ENCODE results near the gene CLPTM1. TPM values are rescaled to one million over a fixed set of nuclear protein-coding genes. Genes with fewer than 3 reads are reported as not detected.

Gene CLPTM1
- total and polyA plus RNA-seq, 2 donors (not counting 3 experiments of a cell fraction or from before 2014, with no cell fraction given), result 108 to 176 TPM

DNA sequence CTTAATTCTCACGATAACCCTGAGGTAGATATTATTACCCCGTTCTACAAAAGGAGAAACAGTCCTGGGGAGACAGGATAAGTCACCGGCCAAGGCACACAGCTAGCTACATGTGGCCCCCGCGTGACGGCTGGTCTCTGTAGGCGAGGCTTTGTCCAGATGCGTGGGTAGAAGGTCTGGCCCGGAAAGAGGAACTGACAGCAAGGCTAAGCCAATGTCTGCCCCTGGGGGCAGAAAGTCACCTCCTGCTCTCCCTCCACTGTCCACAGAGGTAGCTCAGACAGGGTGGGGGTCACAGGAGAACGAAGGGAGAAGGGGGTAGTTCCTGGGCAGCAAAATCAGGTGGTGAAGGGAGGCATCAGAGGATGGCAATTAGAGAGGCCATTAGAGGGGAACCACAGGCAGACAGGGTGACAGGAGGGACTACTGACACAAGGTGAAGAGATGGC lies 11.4 kb upstream of the CLPTM1 start:
- TF ChIP-seq POLR2A (IDR thresholded peaks at IDR 0.05; ENCODE audit: low read depth, low read length) (no peak), POLR2AphosphoS5 (IDR thresholded peaks at IDR 0.05; ENCODE audit: insufficient read depth, low read depth, low read length) (no peak), JUN (IDR thresholded peaks at IDR 0.05; ENCODE audit: borderline replicate concordance, insufficient read depth, insufficient read length, low read depth) (no peak), EZH2 (IDR thresholded peaks at IDR 0.05; ENCODE audit: borderline replicate concordance, low read depth, low read length, severe bottlenecking) (no peak), MYC (IDR thresholded peaks at IDR 0.05; ENCODE audit: low read depth, low read length) (no peak), GATA2 (IDR thresholded peaks at IDR 0.05; ENCODE audit: insufficient read depth, insufficient read length, low read depth, low read length) (no peak)
- TF ChIP-seq, protein P1, sequence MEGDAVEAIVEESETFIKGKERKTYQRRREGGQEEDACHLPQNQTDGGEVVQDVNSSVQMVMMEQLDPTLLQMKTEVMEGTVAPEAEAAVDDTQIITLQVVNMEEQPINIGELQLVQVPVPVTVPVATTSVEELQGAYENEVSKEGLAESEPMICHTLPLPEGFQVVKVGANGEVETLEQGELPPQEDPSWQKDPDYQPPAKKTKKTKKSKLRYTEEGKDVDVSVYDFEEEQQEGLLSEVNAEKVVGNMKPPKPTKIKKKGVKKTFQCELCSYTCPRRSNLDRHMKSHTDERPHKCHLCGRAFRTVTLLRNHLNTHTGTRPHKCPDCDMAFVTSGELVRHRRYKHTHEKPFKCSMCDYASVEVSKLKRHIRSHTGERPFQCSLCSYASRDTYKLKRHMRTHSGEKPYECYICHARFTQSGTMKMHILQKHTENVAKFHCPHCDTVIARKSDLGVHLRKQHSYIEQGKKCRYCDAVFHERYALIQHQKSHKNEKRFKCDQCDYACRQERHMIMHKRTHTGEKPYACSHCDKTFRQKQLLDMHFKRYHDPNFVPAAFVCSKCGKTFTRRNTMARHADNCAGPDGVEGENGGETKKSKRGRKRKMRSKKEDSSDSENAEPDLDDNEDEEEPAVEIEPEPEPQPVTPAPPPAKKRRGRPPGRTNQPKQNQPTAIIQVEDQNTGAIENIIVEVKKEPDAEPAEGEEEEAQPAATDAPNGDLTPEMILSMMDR (IDR thresholded peaks at IDR 0.05; ENCODE audit: extremely low read depth in 1 of 2, insufficient read depth in 1 of 2, low read depth in 1 of 2, low read length in 2 of 2), result no peak
- H3K27ac ChIP-seq (ENCODE audit: insufficient read depth, low read depth, low read length), result no peak overlapping the region
- H3K9ac ChIP-seq (replicated peaks; ENCODE audit: extremely low read depth, insufficient read depth, low read length), result no peak overlapping the region
- H4K20me1 ChIP-seq (replicated peaks; ENCODE audit: control insufficient read depth, extremely low read depth, insufficient read depth, low read length), result no peaks in the 10 kb centered on the region
- H3K36me3 ChIP-seq (ENCODE audit: control insufficient read depth in 2 of 2, extremely low read depth in 1 of 2, insufficient read depth in 2 of 2, low read length in 2 of 2), result no peaks in the 10 kb centered on the region
- H3K9me3 ChIP-seq (replicated peaks; ENCODE audit: control insufficient read depth, insufficient read depth, low read length), result no peaks in the 10 kb centered on the region
- intact Hi-C loops (cut with micrococcal nuclease), result no loop called here
- CTCF ChIA-PET, result no interaction called here
- no peaks in the 10 kb centered on the region for H3K79me2 ChIP-seq (ENCODE audit: control insufficient read depth, insufficient read depth, low read length)
- H2AFZ ChIP-seq (ENCODE audit: low read depth, low read length), result no peak overlapping the region
- no peak for FAIRE-seq
- no TSS peak for BruUV-seq (replicated peaks)
- no peaks in the 10 kb centered on the region for H3K9me1 ChIP-seq (replicated peaks; ENCODE audit: control insufficient read depth, extremely low read depth, insufficient read depth, low read length)
- dilution Hi-C loops (cut with MboI; ENCODE audit: extremely low pct_ligation_motif_present, low sequenced_read_pairs), result no loop called here
- H3K4me2 ChIP-seq (ENCODE audit: insufficient read depth, low read length), result no peak overlapping the region
- no peak for DNase-seq (ENCODE audit: low read depth, low spot score)
- POLR2A ChIA-PET, result no interaction called here
- no peaks in the 10 kb centered on the region for H3K27me3 ChIP-seq (ENCODE audit: control insufficient read depth in 2 of 2, insufficient read depth in 2 of 2, low read length in 2 of 2)
- H3K4me3 ChIP-seq (replicated peaks in 1 of 3; ENCODE audit: insufficient read depth in 1 of 3, low read depth in 1 of 3, low read length in 3 of 3), result no peak overlapping the region
- no peaks in the 10 kb centered on the region for H3K4me1 ChIP-seq (ENCODE audit: control insufficient read depth, extremely low read depth, insufficient read depth, low read length)

All from endothelial cell of umbilical vein (primary cell).